T1000 (cell line): ENCODE results near the gene TBCK.
"Not testable (repeated sequence)": the region's sequence is repeated elsewhere in the genome, so short reads cannot be mapped to it uniquely, and the experiment has no call there.

ENCODE experiments used
- DNase-seq: peaks from one replicate; lab custom pipeline; 2025; ENCODE audit warnings: mixed read lengths; lab: John Stamatoyannopoulos, UW

The TBCK gene

DNA sequence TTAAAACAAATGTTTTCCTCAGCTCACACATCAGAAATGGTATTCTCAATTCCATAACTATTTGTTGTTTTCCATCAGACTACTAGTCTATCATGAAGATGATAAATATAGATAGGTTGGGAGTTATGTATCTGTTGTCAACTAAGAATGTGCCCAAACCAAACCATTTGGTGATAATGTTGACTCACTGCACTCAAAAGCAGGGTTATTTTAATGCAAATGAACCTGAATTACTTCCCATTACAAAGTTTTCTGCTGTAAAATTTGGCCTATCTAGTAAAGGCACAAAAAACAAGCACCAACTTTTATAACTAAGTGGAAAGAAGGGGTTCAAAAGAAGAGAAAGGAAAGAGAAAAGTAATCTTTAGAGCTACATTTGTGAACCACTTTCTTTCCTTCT is 93.5 kb downstream of the TBCK start:
- DNase-seq: no peak

DNA sequence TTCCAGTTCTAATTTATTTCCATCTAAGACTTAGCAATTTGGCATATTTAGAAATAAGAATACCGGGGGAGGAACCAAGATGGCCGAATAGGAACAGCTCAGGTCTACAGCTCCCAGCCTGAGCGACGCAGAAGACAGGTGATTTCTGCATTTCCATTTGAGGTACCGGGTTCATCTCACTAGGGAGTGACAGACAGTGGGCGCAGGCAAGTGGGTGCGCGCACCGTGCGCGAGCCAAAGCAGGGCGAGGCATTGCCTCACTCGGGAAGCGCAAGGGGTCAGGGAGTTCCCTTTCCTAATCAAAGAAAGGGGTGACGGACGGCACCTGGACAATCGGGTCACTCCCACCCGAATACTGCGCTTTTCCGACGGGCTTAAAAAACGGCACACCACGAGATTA is 102.7 kb downstream of the TBCK start:
- not testable (repeated sequence) for DNase-seq

DNA sequence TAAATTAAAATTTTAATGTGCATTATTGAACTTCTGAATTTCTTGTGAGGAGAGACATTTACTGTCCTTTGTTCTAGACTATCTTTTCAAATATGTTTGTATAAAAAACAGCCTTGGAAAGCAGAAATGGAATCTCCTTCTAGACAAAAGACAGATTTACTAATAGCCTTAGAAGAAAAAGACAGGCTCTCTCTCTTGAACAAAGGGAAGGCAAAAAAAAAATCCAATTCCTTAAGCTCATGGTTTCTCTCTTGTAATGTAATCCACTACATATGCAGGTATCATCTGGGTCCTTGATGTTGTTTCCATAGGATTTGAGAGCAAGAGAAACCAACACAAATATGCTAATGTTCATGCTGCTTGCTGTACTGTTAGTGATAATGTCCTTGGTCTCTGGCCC is 106.0 kb downstream of the TBCK start:
- no peak for DNase-seq

DNA sequence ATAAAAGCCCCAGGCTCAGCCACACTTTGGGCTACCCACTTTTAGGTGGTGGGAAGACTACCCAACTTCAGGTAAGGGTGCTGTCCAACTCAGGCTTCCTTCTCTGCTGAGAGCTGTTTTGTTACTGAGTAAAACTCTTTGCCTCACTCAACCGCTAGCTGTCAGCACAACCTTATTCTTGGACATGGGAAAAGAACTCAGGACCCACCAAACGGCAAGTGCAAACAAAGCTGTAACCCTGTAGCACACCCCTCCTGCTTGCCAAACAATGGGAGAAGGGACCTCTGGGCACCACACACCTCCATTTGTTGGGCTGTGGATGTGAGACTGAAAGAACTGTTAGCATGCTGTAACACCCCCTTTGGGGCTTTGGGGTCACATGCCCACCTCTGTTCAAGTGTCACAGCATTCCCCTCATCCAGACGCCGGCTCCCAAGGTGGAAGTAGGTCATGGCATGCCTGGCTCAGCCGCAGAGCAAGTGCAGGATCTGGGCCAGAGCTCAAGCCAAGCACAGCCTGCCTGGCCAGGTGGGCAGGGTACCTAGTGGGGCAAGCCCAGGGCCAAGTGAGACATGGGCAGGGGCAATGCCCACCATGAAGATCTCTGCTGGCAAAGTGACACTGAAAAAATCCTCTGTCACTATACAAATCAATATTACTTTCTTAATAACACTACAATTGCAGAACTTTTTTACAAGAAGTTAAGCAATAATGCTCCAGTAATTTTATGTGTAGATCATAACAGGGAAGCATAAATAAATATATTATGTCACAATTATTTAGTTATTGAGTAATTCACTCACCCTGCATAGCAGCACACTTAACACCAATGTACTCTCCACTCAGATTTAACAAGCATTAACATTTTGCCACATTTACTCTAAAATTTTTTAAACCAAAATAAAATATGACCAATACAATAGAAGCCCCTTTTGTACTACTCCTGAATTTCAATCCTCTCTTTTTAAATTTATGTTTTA is 107.2 kb downstream of the TBCK start:
- DNase-seq: no peak

DNA sequence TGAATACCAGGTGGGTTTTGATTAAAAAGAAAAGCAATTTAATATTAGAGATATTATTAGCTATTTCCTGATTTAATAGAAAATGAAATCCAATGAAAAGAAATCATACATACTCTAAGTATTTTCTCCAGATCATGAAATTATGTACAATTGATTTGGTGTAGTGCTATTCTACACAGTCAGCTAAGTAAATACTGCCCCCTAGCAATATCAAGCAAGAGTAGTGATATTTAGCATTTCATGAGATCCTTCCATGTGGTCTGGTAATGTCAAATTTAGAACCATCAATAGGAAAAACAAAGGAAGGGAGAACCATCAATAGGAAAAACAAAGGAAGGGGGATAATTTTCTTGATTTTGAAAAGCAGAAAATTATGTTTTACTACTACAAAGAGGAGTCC is 114.6 kb downstream of the TBCK start:
- no peak for DNase-seq

DNA sequence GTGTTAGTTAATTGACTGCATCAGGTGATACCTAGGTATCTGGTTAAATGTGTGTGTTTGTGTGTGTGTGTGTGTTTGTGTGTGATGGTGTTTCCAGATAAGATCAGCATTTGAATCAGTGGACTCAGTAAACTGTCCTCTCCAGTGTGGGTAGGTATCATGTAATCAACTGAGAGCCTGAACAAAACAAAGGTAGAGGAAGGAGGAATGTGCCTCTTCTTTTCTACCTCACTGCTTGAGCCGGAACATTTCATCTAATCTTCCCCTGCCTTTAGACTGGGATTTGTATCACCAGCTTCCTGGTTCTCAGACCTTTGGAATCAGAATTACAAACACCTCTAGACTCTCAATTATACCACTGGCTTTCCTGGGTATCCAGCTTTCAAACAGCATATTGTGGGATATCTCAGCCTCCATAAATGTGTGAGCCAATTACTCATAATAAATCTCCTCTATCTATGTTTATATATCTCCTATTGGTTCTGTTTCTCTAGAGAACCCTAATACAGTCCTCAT is 120.5 kb downstream of the TBCK start:
- DNase-seq: no peak

DNA sequence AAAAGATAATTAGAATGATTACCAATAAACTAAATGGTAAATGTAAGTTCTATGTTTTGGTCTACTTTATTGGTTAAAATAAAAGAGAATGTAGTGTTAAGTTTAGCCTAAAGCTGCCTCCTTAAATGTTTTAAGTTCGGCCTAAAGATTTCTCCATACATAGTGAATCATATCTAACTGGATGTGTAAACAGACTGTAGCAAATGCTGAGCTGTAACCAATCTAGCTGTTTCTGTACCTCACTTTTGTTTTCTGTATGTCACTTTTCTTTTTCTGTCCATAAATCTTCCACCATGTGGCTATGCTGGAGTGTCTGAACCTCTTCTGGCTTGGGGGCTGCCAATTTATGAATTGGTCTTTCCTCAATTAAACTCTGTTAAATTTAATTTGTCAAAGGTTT is 121.2 kb downstream of the TBCK start:
- DNase-seq: no peak

DNA sequence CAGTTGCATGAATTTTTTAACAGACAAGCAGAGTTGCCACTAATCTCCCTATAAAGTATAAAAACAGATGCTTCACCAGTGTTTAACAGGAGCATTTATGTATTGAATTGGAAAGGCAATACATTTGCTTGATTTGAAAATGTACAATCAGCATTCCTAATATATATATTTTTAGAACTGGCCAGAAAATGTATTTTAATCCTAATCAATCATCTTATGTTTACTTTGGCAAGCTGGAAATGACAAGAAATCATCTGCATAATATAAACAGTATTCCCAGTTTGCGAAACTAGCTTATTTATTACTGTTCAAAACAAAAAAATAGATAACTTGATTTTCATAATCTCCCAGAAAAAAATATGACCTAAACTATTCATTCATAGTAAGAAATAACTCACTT is 123.9 kb downstream of the TBCK start:
- no peak for DNase-seq

DNA sequence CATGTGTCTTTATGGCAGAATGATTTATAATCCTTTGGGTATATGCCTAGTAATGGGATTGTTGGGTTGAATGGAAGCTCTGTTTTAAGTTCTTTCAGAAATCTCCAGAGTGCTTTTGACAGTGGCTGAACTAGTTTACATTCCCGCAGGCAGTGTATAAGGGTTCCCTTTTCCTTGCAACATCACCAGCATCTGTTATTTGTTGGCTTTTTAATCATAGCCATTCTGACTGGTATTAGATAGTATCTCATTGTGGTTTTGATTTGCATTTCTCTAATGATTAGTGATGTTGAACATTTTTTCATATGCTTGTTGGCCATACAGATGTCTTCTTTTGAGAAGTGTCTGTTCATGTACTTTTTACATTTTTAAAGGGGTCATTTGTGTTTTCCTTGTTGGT is 129.8 kb downstream of the TBCK start:
- no peak for DNase-seq

DNA sequence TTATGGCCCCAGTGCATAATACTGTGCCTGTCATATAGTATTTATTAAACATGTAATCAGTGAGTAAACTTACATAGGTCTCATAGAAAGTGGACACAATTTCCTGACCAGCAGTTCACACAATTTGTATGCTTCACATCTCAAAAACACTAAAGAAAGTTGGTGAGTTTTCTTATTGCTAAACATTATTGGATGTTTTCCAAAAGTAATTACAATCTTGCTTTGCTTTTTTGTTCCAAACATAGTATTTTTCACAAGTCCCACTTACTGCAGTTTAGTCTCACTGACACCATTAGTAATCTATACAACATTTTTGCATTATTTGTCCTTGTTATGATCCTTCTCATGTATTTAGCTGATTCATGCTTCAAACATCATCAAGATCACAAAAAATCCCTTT is 132.5 kb downstream of the TBCK start:
- no peak for DNase-seq

DNA sequence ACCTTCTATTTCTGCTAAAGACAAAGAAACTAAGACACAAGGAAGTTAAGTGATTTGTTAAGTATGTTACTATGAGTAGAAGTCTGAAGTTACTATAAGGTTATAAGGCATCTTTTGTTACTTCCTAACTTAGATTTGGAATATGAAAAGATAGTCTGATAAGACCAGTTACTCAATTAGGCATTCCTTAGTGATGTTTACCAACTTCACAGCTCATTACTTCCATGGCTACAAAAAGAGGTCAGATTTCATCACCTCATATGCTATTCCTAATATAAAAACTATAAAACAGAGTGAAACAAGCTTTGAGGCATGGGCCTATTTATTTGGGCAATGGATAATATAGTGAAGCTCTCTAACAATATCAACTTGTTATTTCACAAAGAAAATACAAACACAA is 143.1 kb downstream of the TBCK start:
- DNase-seq: no peak

DNA sequence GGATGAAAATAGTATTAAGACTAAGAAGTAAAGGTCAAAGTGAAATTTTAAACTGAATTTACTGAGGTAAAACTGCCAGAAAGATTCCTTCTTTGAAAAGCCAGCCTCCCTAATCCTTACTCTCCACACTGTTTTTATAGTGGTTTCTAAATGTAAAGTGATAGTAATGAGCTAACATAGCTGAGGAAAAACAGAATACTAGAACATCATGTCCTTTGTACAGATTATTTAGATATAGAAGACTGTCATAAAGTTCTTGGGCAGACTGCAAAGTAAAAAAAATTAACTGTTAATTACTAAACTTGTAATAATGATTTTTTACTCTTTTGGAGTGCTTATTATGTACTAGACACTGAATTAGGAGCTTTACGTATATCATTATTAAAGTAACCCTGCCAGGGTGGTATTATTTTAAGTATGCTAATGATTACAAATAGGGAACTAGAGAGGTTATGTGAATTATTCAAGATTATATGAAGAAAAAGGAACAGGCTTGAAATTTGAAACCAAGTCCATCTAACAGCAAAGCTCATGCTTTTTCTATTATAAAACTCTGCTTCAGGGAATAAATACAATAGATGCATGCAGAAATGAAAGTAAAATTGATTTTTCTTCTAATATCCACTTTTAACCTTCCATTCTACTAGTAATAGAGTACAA is 150.5 kb downstream of the TBCK start:
- DNase-seq: no peak

DNA sequence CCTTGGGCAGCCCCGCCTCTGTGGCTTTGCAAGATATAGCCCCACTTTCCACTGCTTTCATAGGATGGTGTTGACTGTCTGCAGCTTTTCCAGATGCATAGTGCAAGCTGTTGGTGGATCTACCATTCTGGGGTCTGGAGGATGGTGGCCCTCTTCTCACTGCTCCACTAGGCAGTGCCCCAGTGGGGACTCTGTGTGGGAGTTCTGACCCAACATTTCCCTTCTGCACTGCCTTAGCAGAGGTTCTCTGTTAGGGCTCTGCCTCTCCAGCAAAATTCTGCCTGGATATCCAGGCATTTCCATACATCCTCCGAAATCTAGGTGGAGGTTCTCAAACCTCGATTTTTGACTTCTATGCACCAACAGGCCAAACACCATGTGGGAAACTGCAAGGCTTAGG is 153.7 kb downstream of the TBCK start:
- no peak for DNase-seq

DNA sequence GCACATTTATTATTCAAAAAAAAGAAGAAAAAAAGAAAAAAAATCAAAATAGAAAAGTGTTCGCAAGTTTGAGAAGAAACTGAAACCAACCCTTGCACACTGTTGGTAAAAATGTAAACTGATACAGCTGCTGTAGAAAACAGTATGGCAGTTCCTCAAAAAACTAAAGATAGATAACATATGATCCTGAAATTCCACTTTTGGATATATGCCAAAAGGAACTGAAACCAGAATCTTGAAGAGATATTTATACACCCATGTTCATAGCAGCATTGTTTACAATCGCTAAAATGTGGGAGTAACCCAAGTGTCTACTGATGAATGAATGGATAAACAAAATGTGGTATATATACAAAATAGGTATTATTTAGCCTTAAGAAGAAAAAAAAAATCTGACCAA is 155.4 kb downstream of the TBCK start:
- no peak for DNase-seq

DNA sequence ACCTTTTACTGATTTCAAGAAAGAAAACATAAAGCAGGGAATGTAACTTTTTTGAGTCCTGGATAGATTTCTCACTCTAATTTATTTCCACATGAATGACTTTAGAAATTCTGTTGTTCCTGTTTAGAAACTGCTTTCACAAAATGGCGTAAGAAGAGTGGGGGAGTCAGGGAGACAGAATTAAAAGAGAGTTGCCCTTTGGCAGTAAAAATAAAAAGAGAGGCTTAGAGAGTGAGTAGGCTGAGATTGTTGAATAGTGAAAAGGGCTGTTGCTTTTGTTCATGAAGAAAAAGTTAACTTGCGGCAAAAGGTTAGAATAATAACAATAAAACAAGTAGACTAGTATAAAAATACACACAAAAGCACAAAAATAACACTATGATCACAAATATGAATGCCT is 166.1 kb downstream of the TBCK start:
- no peak for DNase-seq

DNA sequence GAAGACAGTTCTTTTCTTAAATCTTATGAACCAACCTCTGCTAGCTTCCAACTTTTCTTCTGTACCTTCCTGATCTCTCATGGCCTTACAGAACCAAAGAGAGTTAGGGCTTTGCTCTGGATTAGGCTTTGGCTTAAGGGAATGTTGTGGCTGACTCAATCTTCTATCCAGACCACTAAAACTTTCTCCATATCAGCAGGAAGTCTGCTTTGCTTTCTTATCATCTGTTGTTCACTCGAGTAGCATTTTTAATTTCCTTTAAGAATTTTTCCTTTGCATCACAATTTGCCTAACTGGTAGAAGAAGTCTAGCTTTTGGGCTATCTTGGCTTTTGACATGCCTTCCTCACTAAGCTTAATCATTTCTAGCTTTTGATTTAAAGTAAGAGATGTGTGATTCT is 167.0 kb downstream of the TBCK start:
- no peak for DNase-seq

DNA sequence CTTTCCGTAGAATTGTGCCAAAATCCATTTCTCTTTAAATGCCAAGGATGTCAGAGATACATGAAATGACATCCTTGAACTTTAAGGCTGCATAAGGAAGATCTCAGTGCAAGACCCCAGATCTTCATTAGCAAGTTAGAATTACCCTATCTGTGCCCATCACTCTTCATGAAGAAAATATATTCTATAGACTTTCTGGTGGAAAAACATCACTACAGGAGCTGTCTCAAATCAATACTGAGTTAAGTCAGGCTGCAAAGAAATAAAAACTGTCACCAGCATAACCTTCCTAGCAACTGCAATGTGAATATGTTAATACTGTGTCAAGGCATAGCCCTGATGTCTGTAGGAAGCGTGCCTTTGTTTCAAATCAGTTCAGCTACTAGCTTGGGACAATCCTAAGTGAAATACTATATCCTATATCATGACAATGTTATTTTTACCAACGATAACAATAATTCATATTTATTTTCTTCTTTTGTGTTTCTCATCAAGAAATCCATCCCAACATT is 173.3 kb downstream of the TBCK start:
- DNase-seq: no peak

DNA sequence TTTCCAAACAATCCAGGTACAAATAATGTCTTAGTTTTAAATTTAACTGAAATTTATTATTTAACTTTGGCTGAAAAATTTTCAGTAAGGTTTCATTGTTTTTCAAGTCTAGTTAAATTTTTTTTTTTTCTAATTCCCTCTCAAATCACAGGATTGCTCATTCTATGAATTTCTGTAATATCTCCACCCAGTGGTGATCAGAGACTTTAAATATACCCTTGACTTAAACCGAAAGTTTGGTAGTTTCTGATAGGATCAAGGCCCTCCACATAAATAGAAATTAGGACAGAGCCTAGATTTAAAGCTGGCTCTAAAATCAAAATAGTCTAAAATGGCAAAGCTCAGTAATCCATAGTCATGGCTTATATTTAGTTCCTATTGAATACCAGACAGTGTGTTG is 175.4 kb downstream of the TBCK start:
- DNase-seq: no peak

DNA sequence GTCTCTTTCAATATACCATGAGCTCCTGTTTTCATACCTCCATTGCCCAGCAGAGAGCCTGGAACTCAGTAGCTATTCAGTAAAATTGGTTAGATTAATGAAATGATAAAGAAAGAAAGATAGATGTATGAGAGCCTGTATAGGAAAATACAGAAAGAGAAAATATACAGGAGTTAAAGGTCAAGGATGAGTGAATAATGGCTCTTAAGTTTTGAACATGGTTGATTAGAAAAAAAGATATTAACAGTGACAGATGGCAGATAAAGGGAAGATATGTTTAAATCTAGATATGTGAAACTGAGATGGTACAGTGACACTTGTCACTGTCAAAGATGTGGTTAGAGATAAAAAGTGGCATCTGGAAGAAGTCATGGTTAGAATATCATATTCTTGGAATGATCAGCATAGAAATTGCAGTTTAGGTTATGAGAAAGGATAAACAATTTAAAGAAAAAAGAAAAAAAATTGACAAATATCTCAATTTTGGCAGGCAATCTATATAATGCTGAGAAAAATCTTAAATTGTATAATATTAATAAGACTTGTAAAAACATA is 179.2 kb downstream of the TBCK start:
- no peak for DNase-seq

DNA sequence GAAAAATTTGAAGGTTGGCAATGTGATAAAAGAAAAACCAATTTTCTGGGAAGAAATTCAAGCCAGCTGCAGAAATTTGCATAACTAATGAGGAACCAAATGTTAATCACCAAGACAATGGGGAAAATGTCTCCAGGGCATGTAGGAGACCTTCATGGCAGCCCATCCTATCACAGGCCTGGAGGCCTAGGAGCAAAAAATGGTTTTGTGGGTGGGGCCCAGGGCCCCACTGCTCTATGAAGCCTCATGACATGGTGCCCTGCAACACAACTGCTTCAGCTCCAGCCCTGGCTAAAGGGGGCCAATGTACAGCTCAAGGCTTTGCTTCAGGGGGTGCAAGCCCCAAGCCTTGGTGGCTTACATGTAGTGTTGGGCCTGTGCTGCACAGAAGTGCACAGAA is 184.0 kb downstream of the TBCK start:
- DNase-seq: no peak

DNA sequence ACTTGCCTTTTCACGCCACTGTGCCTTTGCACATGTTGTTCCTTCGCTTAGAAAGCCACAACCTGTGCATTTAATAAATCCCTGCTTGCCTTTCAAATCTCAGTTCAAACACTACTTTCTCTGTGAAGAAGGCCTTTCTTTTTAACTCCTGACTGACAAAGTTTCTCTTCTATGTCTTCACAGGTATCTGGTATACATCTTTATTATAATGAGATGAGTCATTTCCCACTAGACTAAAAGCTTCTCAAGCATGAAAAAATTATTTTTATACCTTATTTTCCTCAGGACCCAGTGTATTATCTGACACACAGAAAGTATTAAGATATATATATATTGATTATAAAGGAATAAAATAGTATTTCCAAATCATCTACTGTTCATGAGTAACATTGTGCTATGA is 189.9 kb downstream of the TBCK start:
- no peak for DNase-seq

DNA sequence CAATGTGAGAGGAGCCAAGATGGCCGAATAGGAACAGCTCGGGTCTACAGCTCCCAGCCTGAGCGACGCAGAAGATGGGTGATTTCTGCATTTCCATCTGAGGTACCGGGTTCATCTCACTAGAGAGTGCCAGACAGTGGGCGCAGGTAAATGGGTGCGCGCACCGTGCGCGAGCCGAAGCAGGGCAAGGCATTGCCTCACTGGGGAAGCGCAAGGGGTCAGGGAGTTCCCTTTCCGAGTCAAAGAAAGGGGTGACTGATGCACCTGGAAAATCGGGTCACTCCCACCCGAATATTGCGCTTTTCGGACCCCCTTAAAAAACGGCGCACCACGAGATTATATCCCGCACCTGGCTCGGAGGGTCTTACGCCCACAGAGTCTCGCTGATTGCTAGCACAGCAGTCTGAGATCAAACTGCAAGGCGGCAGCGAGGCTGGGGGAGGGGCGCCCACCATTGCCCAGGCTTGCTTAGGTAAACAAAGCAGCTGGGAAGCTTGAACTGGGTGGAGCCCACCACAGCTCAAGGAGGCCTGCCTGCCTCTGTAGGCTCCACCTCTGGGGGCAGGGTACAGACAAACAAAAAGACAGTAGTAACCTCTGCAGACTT is 196.0 kb downstream of the TBCK start:
- DNase-seq: not testable (repeated sequence)
